ENCODE data around the gene RUFY1. TPM values are rescaled to one million over a fixed set of nuclear protein-coding genes. Genes with fewer than 3 reads are reported as not detected.
"Not testable (repeated sequence)": the region's sequence is repeated elsewhere in the genome, so short reads cannot be mapped to it uniquely, and the experiment has no call there.

Gene RUFY1
- total RNA-seq, 2 experiments from 2014 or later, result 19.5 to 21.8 TPM

GRCh38 chr5:179650245-179650644 is 99.9 kb downstream of the RUFY1 start:
- intact Hi-C loops (cut with DNase I, micrococcal nuclease), result loop anchor here in 1 of 2 experiments (10.0 kb wide), 1 partner anchor 485 kb away; no protein-coding TSS in a partner anchor
- ATAC-seq (ENCODE audit: poor library complexity); H3K27ac Mint-ChIP-seq; H3K9me3 Mint-ChIP-seq; H3K4me1 Mint-ChIP-seq (ENCODE audit: low read depth); H3K4me3 Mint-ChIP-seq; DNase-seq; POLR2A ChIA-PET; H3K36me3 ChIP-seq (ENCODE audit: insufficient read depth, low read length); CTCF ChIA-PET; H3K4me3 ChIP-seq (ENCODE audit: low read length); H3K4me1 ChIP-seq (ENCODE audit: insufficient read depth, low read length); H3K9me3 ChIP-seq (ENCODE audit: control insufficient read depth in 1 of 2, insufficient read depth in 1 of 2, low read length in 2 of 2); H3K27ac ChIP-seq (ENCODE audit: low read depth in 1 of 2, low read length in 2 of 2); H3K27me3 Mint-ChIP-seq; H3K36me3 Mint-ChIP-seq (ENCODE audit: low read depth); H3K27me3 ChIP-seq (ENCODE audit: control insufficient read depth in 1 of 2, insufficient read depth in 2 of 2, low read length in 2 of 2): not testable (repeated sequence)

GRCh38 chr5:179653135-179653534 is 102.8 kb downstream of the RUFY1 start:
- DNase-seq; H3K9me3 ChIP-seq (ENCODE audit: control insufficient read depth in 1 of 2, insufficient read depth in 1 of 2, low read length in 2 of 2); H3K27me3 Mint-ChIP-seq; H3K27ac Mint-ChIP-seq; POLR2A ChIA-PET; CTCF ChIA-PET; ATAC-seq (ENCODE audit: poor library complexity); H3K4me1 Mint-ChIP-seq (ENCODE audit: low read depth); H3K36me3 Mint-ChIP-seq (ENCODE audit: low read depth); H3K9me3 Mint-ChIP-seq; H3K4me1 ChIP-seq (ENCODE audit: insufficient read depth, low read length); H3K4me3 ChIP-seq (ENCODE audit: low read length); H3K27ac ChIP-seq (ENCODE audit: low read depth in 1 of 2, low read length in 2 of 2); H3K36me3 ChIP-seq (ENCODE audit: insufficient read depth, low read length); H3K27me3 ChIP-seq (ENCODE audit: control insufficient read depth in 1 of 2, insufficient read depth in 2 of 2, low read length in 2 of 2); H3K4me3 Mint-ChIP-seq: not testable (repeated sequence)
- intact Hi-C loops (cut with DNase I, micrococcal nuclease), result loop anchor here in 1 of 2 experiments (10.0 kb wide), 1 partner anchor 488 kb away; no protein-coding TSS in a partner anchor

- H3K4me3 Mint-ChIP-seq; H3K27me3 ChIP-seq (ENCODE audit: control insufficient read depth in 1 of 2, insufficient read depth in 2 of 2, low read length in 2 of 2); H3K9me3 ChIP-seq (ENCODE audit: control insufficient read depth in 1 of 2, insufficient read depth in 1 of 2, low read length in 2 of 2); CTCF ChIA-PET; H3K36me3 ChIP-seq (ENCODE audit: insufficient read depth, low read length); POLR2A ChIA-PET; H3K9me3 Mint-ChIP-seq; H3K36me3 Mint-ChIP-seq (ENCODE audit: low read depth); H3K4me1 ChIP-seq (ENCODE audit: insufficient read depth, low read length); H3K27ac Mint-ChIP-seq; DNase-seq; H3K27ac ChIP-seq (ENCODE audit: low read depth in 1 of 2, low read length in 2 of 2); H3K4me3 ChIP-seq (ENCODE audit: low read length); H3K27me3 Mint-ChIP-seq; H3K4me1 Mint-ChIP-seq (ENCODE audit: low read depth): not testable (repeated sequence)
- peak; percentile 95 for ATAC-seq (ENCODE audit: poor library complexity)
- intact Hi-C loops (cut with DNase I, micrococcal nuclease), result loop anchor here in 1 of 2 experiments (2.0 to 10.0 kb wide), 2 partner anchors 139 to 493 kb away; no protein-coding TSS in a partner anchor
These were observed 107.2 kb downstream of the RUFY1 start for GRCh38 chr5:179657302-179658178.

- H3K9me3 ChIP-seq (ENCODE audit: control insufficient read depth in 1 of 2, insufficient read depth in 1 of 2, low read length in 2 of 2); POLR2A ChIA-PET; H3K36me3 ChIP-seq (ENCODE audit: insufficient read depth, low read length); H3K27ac Mint-ChIP-seq; H3K4me1 Mint-ChIP-seq (ENCODE audit: low read depth); H3K36me3 Mint-ChIP-seq (ENCODE audit: low read depth); ATAC-seq (ENCODE audit: poor library complexity); H3K27ac ChIP-seq (ENCODE audit: low read depth in 1 of 2, low read length in 2 of 2); H3K27me3 Mint-ChIP-seq; H3K4me1 ChIP-seq (ENCODE audit: insufficient read depth, low read length); H3K27me3 ChIP-seq (ENCODE audit: control insufficient read depth in 1 of 2, insufficient read depth in 2 of 2, low read length in 2 of 2); H3K9me3 Mint-ChIP-seq: not testable (repeated sequence)
- intact Hi-C loops (cut with DNase I, micrococcal nuclease), result loop anchor here in 1 of 2 experiments (2.0 to 10.0 kb wide), 2 partner anchors 138 to 494 kb away; no protein-coding TSS in a partner anchor
- H3K4me3 Mint-ChIP-seq, result peak overlapping the region; percentile 69
- CTCF ChIA-PET, result interaction anchor here (0.6 kb wide), 1 partner anchor 116 kb away, joined by 3 read pairs; no protein-coding TSS in a partner anchor
- peak in 2 of 14 experiments; percentile 47 to 49 for DNase-seq
- H3K4me3 ChIP-seq (ENCODE audit: low read length), result peak overlapping the region; percentile 45
These were observed 108.0 kb downstream of the RUFY1 start for GRCh38 chr5:179658179-179658856.

Other genes starting within 250 kb of the RUFY1 start
- not detected for gene ADAMTS2, start 205.1 kb upstream of the RUFY1 start, total RNA-seq
- 1,000 to 10,000 TPM; 2,404 to 2,435 TPM for gene HNRNPH1, start 73.1 kb downstream of the RUFY1 start, total RNA-seq
- under 1 TPM; 0.36 to 0.64 TPM for gene CBY3, start 130.5 kb downstream of the RUFY1 start, total RNA-seq
- gene CANX, start 148.4 kb downstream of the RUFY1 start, total RNA-seq, result 100 to 1,000 TPM; 150 to 152 TPM
- 10 to 100 TPM; 21.8 to 22.2 TPM for gene MAML1, start 182.3 kb downstream of the RUFY1 start, total RNA-seq
- gene LTC4S, start 243.4 kb downstream of the RUFY1 start, total RNA-seq, result 1 to 10 TPM; 3.6 to 4.2 TPM

Data from CD4-positive, alpha-beta T cell (primary cell).